GM12891 (cell line): ENCODE data around the gene FBLN2.
"Not testable (repeated sequence)": the region's sequence is repeated elsewhere in the genome, so short reads cannot be mapped to it uniquely, and the experiment has no call there.

Experiments used
- DNase-seq: peaks from one replicate; pipeline ENCODE4 v3.0.0; 2011; ENCODE audit warnings: low spot score; ENCODE audit not compliant: insufficient read length
- FAIRE-seq: peaks from 2 replicates; lab custom pipeline; 2011; peaks lifted over from hg19 to GRCh38; lab: Jason Lieb, UNC
- PAX5 ChIP-seq: IDR thresholded peaks from 2 replicates; pipeline ENCODE4 v1.6.1; 2011; ENCODE audit warnings: low read length, moderate library complexity, mild to moderate bottlenecking; ENCODE audit not compliant: insufficient read depth, severe bottlenecking
- POLR2A ChIP-seq: IDR thresholded peaks from 2 replicates; pipeline ENCODE4 v1.6.1; 2011; ENCODE audit warnings: low read depth, low read length, control low read depth
- POLR2AphosphoS5 ChIP-seq: IDR thresholded peaks from 2 replicates; pipeline ENCODE4 v1.6.1; 2011; ENCODE audit warnings: low read depth, low read length, control low read depth
- POU2F2 ChIP-seq: IDR thresholded peaks from 2 replicates; pipeline ENCODE4 v1.6.1; 2011; ENCODE audit warnings: low read depth, mild to moderate bottlenecking, control low read depth, low read length, moderate library complexity
- SPI1 ChIP-seq: IDR thresholded peaks from 2 replicates; pipeline ENCODE4 v1.6.1; 2011; ENCODE audit warnings: low read depth, low read length, control low read depth
- TAF1 ChIP-seq: IDR thresholded peaks from 2 replicates; pipeline ENCODE4 v1.6.1; 2011; ENCODE audit warnings: low read depth, low read length, control low read depth

The FBLN2 gene

DNA sequence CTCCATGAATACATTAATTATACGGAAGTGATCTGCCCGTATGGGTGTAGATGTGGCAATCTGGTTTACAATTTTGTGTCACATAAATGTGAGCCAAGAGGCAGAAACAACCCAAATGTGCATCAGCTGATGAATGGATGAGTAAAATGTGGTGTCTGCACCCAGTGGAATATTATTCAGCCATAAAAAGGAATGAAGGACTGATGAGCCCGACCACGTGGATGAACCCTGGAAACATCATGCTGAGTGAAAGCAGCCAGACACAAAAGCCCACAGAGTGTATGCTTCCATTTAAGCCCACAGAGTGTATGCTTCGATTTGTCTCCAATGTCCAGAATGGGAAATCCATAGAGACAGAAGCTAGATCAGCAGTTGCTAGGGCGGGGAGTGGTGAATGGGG, 27.6 kb upstream of the FBLN2 start:
- FAIRE-seq (no peak), DNase-seq (no peak)
- TF ChIP-seq TAF1, result no peak
- TF ChIP-seq PAX5, result no peak
- no peak for TF ChIP-seq POLR2AphosphoS5
- no peak for TF ChIP-seq POU2F2
- no peak for TF ChIP-seq POLR2A
- no peak for TF ChIP-seq SPI1

- not testable (repeated sequence) for DNase-seq, FAIRE-seq
Observed at GRCh38 chr3:13521749-13522148, 27.2 kb upstream of the FBLN2 start.

DNA sequence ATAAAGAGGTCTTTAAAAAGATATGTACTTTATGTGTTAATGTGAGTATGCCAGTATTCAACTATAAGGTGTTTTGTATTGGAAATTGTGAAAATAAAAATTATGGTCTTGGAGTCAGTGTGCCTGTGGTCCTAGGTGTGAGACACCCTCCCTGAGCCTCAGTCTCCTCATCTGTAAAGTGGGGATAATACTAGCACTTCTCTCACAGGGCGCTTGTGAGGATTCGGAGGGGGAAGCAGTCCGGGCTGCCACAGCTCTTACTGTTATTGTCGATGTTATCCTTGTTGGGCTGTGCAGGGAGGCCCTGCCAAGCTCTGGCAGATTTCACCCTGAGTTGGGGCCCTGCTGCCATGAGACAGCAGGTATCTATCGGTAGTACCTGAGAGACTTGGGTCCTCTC, 26.7 kb upstream of the FBLN2 start:
- FAIRE-seq, result no peak
- TF ChIP-seq POU2F2, result no peak
- TF ChIP-seq PAX5, result no peak
- TF ChIP-seq SPI1, result no peak
- TF ChIP-seq TAF1, result no peak
- TF ChIP-seq POLR2AphosphoS5, result no peak
- no peak for TF ChIP-seq POLR2A
- DNase-seq, result no peak

DNA sequence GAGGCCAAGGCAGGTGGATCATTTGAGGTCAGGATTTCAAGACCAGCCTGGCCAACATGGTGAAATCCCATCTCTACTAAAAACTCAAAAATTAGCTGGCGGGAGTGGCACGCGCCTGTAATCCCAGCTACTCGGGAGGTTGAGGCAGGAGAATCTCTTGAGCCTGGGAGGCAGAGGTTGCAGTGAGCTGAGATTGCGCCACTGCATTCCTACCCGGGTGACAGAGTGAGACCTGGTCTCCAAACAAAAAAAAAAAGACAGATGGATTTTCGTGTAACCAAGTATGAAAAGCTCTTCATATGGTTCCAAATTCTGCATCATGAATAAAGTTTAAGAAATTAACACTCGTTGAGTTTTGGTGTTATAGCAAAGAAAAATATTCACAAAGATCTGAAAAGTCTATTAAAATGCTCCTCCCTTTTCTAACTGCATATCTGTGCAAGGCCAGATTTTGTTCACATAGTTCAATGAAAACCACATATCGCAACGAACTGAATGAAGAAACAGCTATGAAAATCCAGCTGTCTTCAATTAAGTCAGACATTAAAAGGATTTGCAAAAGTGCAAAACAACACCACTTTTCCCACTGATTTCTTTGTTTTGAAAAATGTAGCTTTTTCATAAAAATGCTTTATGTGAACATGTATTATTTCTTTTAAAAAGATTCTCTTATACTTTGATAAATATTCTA, 23.8 kb upstream of the FBLN2 start:
- TF ChIP-seq POLR2AphosphoS5 (no peak), SPI1 (no peak), POLR2A (no peak), PAX5 (no peak), POU2F2 (no peak), TAF1 (no peak)
- no peak for DNase-seq
- no peak for FAIRE-seq

DNA sequence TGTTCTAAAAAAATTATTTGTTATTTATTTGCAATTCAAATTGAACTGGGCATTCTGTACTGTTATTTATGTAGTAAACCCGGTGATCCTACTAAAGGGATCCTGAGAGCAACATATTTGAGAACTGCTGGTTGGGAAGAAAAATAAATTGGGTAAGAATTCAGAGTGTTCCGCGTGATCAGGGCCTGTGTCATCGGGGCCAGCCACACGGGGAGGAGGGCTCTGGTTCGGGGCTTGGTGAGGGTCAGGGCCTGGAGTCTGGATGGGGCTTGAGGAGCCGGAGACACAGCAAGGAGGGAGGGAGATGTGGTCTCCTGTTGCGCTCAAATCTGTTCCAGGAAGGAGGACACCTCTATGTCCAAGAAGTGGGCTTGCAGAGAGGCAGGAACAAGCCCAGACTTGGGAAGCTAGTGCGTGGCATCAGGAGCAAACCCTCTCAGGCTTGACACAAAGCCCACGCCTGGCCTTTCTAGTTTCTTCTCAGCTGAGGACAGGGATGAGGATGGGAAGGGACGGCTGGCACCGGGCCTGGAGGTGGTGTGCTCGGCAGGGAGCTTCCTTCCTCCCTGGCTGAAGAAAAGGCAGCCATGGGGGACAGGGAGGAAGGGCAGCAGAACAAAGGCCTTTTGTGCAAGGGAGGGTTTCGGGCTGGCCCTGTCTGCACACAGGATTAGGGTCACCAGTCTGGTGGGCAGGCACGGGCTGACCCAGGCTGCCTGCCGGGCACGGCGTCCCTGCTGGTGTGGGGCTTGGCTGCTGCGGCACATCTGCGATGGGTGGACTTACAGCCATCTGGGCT, 22.9 kb upstream of the FBLN2 start:
- DNase-seq (no peak), FAIRE-seq (no peak)
- TF ChIP-seq POLR2AphosphoS5 (no peak), PAX5 (no peak)

DNA sequence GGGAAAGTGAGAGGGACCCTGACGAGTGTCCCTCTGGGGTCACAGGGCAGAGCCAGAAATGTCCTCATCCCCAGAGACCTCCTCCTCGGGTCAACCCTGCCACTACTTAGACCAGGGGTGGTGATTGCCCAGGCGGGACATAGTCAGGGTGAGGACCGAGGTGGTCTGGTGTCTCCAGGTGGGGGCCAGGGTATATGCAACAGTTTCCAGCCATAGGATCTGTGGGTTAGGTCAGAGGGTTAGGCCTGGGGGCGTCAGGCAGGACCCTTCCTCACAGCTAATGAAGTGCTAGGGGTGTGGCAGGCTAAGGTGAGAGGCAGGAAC, 22.3 kb upstream of the FBLN2 start:
- no peak for TF ChIP-seq PAX5
- no peak for TF ChIP-seq POLR2A
- TF ChIP-seq SPI1, result no peak
- no peak for TF ChIP-seq POU2F2
- no peak for TF ChIP-seq POLR2AphosphoS5
- no peak for TF ChIP-seq TAF1
- no peak for FAIRE-seq
- no peak for DNase-seq

DNA sequence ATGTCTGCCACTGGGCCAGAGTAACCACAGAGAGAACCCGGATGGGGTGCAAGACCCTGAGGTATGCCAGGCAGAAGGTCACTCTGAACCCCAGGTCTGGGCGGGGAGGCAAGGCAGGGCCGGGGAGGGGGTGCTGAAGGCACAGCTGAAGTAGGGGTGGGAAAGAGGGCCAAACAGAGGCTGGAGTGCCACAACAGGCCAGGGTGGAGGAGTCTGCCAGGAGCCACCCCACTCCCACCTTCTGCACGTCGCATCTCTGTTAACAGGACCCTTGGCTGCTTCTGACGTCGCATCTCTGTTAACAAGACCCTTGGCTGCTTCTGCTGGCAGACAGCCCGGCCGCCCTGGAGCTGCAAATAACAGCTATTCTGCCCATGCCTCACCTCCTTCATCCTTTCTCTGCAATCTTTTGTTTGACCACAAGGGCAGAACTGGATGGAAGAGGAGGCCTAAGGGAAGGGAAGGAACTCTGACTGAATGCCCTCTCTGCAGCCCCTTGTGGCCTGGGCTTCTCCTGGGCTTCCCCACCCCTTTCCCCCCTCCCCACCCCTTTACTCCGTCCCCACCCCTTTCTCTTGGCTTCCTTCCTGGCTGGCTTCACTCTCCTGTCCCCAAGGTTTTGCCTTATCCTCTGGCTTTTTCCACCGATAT, 20.6 kb upstream of the FBLN2 start:
- FAIRE-seq, result no peak
- TF ChIP-seq PAX5 (no peak), SPI1 (no peak), TAF1 (no peak), POU2F2 (no peak)
- no peak for DNase-seq

DNA sequence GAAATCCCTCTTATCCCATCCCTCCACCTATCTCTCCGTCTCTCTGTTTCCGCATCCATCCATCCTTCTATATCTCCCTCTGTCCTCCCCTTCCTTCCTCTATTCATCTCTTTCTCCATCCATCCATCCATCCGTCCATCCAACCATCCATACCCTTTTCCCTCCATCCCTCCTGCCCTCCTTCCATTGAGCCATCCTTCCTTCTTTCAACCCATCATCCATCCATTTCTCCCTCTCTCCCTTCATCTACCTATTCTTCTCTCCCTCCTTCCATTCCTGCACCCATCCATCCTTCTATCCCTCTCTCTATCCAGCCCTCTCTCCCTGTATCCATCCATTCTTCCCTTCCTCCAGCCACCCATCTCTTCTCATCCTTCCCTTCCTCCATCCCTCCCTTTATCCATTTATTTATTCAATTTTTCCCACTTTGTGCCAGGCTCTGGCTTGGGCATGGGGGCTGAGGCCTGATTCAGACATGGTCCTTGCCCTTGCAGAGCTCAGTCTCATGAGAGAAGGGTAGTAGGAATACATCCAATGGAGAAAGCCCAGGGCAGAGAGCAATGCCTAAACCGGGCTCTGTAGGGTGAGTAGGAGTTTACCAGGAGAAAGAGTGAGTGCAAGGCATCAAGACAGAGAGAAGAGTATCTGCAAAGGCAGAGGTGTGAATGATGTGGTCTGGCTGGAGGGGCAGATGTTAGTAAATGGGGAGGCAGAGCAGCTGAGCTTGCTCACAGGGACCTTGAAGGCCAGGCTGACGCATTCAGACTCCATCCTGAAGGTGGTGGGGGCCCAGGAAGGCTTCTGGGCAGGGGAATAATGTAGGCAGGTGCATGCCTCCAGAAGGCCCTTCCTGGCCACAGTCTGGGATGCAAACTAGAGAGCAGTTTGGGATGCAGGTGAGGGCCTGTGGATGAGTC, 19.5 kb upstream of the FBLN2 start:
- no peak for TF ChIP-seq POU2F2
- no peak for TF ChIP-seq POLR2AphosphoS5
- no peak for FAIRE-seq

GRCh38 chr3:13530241-13531009, 18.5 kb upstream of the FBLN2 start:
- DNase-seq (no peak), FAIRE-seq (no peak)
- TF ChIP-seq POLR2A (no peak), SPI1 (no peak), PAX5 (no peak), POU2F2 (no peak)

More for the DNA sequence above, 19.5 kb upstream of the FBLN2 start:
- DNase-seq, result no peak
